Neural cell (in vitro differentiated cells): Measurements from ENCODE around the gene NFIB.

ENCODE experiments used
- EZH2 ChIP-seq: fragments of 200-600, 300-800 bp; shearing (Covaris generic), sonication (generic); IDR thresholded peaks from 2 replicates; pipeline ENCODE4 v1.6.1; 2014; ENCODE audit warnings: antibody characterized with exemption, low read length, borderline replicate concordance, mild to moderate bottlenecking; ENCODE audit not compliant: insufficient read depth, poor library complexity, severe bottlenecking
- MXI1 ChIP-seq: fragments of 450-650 bp; conservative IDR thresholded peaks from 2 replicates; pipeline ENCODE4 v1.6.1; 2014; ENCODE audit warnings: antibody characterized with exemption, mild to moderate bottlenecking; ENCODE audit not compliant: poor library complexity, severe bottlenecking
- RAD21 ChIP-seq: fragments of 450-650 bp; conservative IDR thresholded peaks from 2 replicates; pipeline ENCODE4 v1.6.1; 2014; ENCODE audit warnings: antibody characterized with exemption, mild to moderate bottlenecking, moderate library complexity
- TAF1 ChIP-seq: IDR thresholded peaks from 2 replicates; pipeline ENCODE4 v1.6.1; 2012; ENCODE audit warnings: low read depth
- TF ChIP-seq, protein P1 (sequence below): fragments of 450-650 bp; IDR thresholded peaks from 2 replicates; pipeline ENCODE4 v1.5.1; 2014; ENCODE audit warnings: antibody characterized with exemption, mild to moderate bottlenecking, moderate library complexity; ENCODE audit not compliant: poor library complexity, severe bottlenecking
- TF ChIP-seq, protein P2 (sequence below): IDR thresholded peaks from 2 replicates; pipeline ENCODE4 v1.6.1; 2012; ENCODE audit warnings: borderline replicate concordance

- TF ChIP-seq EZH2 (no peak), MXI1 (no peak), TAF1 (no peak), RAD21 (no peak)
- TF ChIP-seq, protein P1, sequence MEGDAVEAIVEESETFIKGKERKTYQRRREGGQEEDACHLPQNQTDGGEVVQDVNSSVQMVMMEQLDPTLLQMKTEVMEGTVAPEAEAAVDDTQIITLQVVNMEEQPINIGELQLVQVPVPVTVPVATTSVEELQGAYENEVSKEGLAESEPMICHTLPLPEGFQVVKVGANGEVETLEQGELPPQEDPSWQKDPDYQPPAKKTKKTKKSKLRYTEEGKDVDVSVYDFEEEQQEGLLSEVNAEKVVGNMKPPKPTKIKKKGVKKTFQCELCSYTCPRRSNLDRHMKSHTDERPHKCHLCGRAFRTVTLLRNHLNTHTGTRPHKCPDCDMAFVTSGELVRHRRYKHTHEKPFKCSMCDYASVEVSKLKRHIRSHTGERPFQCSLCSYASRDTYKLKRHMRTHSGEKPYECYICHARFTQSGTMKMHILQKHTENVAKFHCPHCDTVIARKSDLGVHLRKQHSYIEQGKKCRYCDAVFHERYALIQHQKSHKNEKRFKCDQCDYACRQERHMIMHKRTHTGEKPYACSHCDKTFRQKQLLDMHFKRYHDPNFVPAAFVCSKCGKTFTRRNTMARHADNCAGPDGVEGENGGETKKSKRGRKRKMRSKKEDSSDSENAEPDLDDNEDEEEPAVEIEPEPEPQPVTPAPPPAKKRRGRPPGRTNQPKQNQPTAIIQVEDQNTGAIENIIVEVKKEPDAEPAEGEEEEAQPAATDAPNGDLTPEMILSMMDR, result no peak
- TF ChIP-seq, protein P2, sequence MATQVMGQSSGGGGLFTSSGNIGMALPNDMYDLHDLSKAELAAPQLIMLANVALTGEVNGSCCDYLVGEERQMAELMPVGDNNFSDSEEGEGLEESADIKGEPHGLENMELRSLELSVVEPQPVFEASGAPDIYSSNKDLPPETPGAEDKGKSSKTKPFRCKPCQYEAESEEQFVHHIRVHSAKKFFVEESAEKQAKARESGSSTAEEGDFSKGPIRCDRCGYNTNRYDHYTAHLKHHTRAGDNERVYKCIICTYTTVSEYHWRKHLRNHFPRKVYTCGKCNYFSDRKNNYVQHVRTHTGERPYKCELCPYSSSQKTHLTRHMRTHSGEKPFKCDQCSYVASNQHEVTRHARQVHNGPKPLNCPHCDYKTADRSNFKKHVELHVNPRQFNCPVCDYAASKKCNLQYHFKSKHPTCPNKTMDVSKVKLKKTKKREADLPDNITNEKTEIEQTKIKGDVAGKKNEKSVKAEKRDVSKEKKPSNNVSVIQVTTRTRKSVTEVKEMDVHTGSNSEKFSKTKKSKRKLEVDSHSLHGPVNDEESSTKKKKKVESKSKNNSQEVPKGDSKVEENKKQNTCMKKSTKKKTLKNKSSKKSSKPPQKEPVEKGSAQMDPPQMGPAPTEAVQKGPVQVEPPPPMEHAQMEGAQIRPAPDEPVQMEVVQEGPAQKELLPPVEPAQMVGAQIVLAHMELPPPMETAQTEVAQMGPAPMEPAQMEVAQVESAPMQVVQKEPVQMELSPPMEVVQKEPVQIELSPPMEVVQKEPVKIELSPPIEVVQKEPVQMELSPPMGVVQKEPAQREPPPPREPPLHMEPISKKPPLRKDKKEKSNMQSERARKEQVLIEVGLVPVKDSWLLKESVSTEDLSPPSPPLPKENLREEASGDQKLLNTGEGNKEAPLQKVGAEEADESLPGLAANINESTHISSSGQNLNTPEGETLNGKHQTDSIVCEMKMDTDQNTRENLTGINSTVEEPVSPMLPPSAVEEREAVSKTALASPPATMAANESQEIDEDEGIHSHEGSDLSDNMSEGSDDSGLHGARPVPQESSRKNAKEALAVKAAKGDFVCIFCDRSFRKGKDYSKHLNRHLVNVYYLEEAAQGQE, result no peak
Measured at GRCh38 chr9:14083366-14083765, 230.6 kb downstream of the NFIB start.
